Measurements from ENCODE around the gene AADAC. TPM values are rescaled to one million over a fixed set of nuclear protein-coding genes. Genes with fewer than 3 reads are reported as not detected.
"Not testable (repeated sequence)": the region's sequence is repeated elsewhere in the genome, so short reads cannot be mapped to it uniquely, and the experiment has no call there.

The AADAC gene
- total RNA-seq, 6 experiments from 2014 or later: not detected

GRCh38 chr3:151776259-151776740 lies 37.6 kb upstream of the AADAC start:
- H3K27me3 Mint-ChIP-seq (ENCODE audit: insufficient read depth): no peaks in the 10 kb centered on the region
- H3K36me3 Mint-ChIP-seq (ENCODE audit: low read depth): no peaks in the 10 kb centered on the region
- no peak overlapping the region for H3K4me3 Mint-ChIP-seq

DNA sequence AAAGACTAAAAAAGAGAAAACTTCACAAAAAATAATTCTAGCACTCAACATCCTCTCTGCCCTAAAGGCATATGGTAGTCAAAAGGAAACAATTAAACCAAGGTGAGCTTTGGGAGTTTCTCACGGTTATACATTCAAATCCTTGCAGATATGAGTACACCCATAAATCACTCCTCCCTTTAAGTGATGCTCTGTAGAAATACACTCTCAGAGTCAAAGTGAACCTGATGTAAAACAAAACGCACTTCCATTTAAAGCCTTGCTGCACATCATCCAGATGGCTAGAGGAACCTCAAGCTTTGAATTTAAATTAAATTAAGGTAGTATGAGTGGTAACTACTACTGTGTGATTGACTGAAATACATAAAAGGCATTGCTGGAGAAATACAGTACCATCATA lies 36.0 kb upstream of the AADAC start:
- Mint-ChIP-seq H3K36me3 (ENCODE audit: low read depth) (no peaks in the 10 kb centered on the region), H3K4me1 (ENCODE audit: low read depth) (no peaks in the 10 kb centered on the region), H3K27me3 (ENCODE audit: insufficient read depth) (no peaks in the 10 kb centered on the region), H3K9me3 (no peaks in the 10 kb centered on the region), H3K27ac (no peak overlapping the region), H3K4me3 (no peak overlapping the region)
- DNase-seq: no peak
- TF ChIP-seq CTCF (IDR thresholded peaks at IDR 0.05): no peak

More at GRCh38 chr3:151776259-151776740, 37.6 kb upstream of the AADAC start:
- Mint-ChIP-seq H3K9me3 (no peaks in the 10 kb centered on the region), H3K4me1 (ENCODE audit: low read depth) (no peaks in the 10 kb centered on the region), H3K27ac (no peak overlapping the region)
- TF ChIP-seq CTCF (IDR thresholded peaks at IDR 0.05): no peak
- no peak for DNase-seq

- Mint-ChIP-seq H3K4me1 (ENCODE audit: low read depth) (peaks cover 9% of the 10 kb centered on the region), H3K27ac (no peak overlapping the region), H3K4me3 (no peak overlapping the region), H3K9me3 (no peaks in the 10 kb centered on the region), H3K27me3 (ENCODE audit: insufficient read depth) (peaks cover 1% of the 10 kb centered on the region; the same call in 1 of the 2 replicates), H3K36me3 (ENCODE audit: low read depth) (no peaks in the 10 kb centered on the region)
- DNase-seq: no peak
- no peak for TF ChIP-seq CTCF (IDR thresholded peaks at IDR 0.05)
Measured at GRCh38 chr3:151787626-151788025, 26.3 kb upstream of the AADAC start.

DNA sequence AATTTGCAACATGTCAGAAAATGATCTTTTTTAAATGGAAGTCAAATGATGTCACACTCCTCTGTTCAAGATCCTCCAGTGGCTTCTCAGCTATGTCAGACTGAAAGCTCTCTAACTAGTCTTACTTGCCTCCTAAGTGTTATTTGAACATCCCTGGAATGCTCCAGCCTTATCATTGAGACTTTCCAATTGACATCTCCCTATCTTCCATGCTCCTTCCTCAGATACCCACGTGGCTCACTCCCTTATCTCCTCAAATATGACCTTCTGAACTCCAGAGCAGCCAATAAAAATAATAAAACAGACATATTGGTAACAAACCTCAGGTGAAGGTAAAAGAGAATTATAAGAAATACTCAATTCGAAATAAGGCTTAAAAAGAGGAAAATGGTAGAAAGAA lies 25.5 kb upstream of the AADAC start:
- H3K36me3 Mint-ChIP-seq (ENCODE audit: low read depth): no peaks in the 10 kb centered on the region

GRCh38 chr3:151789853-151790463 lies 24.0 kb upstream of the AADAC start:
- no peak for TF ChIP-seq CTCF (IDR thresholded peaks at IDR 0.05)
- Mint-ChIP-seq H3K36me3 (ENCODE audit: low read depth) (no peaks in the 10 kb centered on the region), H3K4me3 (no peak overlapping the region), H3K9me3 (no peaks in the 10 kb centered on the region), H3K4me1 (ENCODE audit: low read depth) (peaks cover 22% of the 10 kb centered on the region), H3K27me3 (ENCODE audit: insufficient read depth) (peaks cover 1% of the 10 kb centered on the region; the same call in 1 of the 2 replicates), H3K27ac (no peak overlapping the region)
- no peak for DNase-seq

More for the DNA sequence above, 25.5 kb upstream of the AADAC start:
- Mint-ChIP-seq H3K27me3 (ENCODE audit: insufficient read depth) (peaks cover 1% of the 10 kb centered on the region; the same call in 1 of the 2 replicates), H3K4me1 (ENCODE audit: low read depth) (peaks cover 10% of the 10 kb centered on the region), H3K9me3 (no peaks in the 10 kb centered on the region), H3K4me3 (no peak overlapping the region), H3K27ac (no peak overlapping the region)
- no peak for DNase-seq
- no peak for TF ChIP-seq CTCF (IDR thresholded peaks at IDR 0.05)

- H3K27me3 Mint-ChIP-seq (ENCODE audit: insufficient read depth); H3K36me3 Mint-ChIP-seq (ENCODE audit: low read depth); DNase-seq; H3K9me3 Mint-ChIP-seq; H3K27ac Mint-ChIP-seq; H3K4me3 Mint-ChIP-seq: not testable (repeated sequence)
- peaks cover 30% of the 10 kb centered on the region for H3K4me1 Mint-ChIP-seq (ENCODE audit: low read depth)
Measured at GRCh38 chr3:151790763-151791162, 23.2 kb upstream of the AADAC start.
